Endothelial cell (in vitro differentiated cells): Measurements from ENCODE around the gene FAM20C. TPM values are rescaled to one million over a fixed set of nuclear protein-coding genes. Genes with fewer than 3 reads are reported as not detected.
"Not testable (repeated sequence)": the region's sequence is repeated elsewhere in the genome, so short reads cannot be mapped to it uniquely, and the experiment has no call there.

Experiments used
- DNase-seq: peaks from one replicate; pipeline ENCODE4 v3.0.0; 2021; ENCODE audit warnings: low spot score
- H3K27ac Mint-ChIP-seq: one replicate; pipeline ENCODE4 v1.8.0; 2021; ENCODE audit warnings: mixed read lengths, inconsistent platforms; ENCODE audit not compliant: unreplicated experiment
- H3K27me3 Mint-ChIP-seq: one replicate; pipeline ENCODE4 v1.8.0; 2021; ENCODE audit warnings: mild to moderate bottlenecking, moderate library complexity, mixed read lengths, inconsistent platforms; ENCODE audit not compliant: unreplicated experiment
- H3K36me3 Mint-ChIP-seq: one replicate; pipeline ENCODE4 v1.8.0; 2021; ENCODE audit warnings: mild to moderate bottlenecking, low read depth, mixed read lengths, inconsistent platforms; ENCODE audit not compliant: unreplicated experiment
- H3K4me1 Mint-ChIP-seq: one replicate; pipeline ENCODE4 v1.8.0; 2021; ENCODE audit warnings: mild to moderate bottlenecking, mixed read lengths, inconsistent platforms; ENCODE audit not compliant: unreplicated experiment
- H3K4me3 Mint-ChIP-seq: one replicate; pipeline ENCODE4 v1.8.0; 2021; ENCODE audit warnings: mild to moderate bottlenecking, mixed read lengths, inconsistent platforms; ENCODE audit not compliant: unreplicated experiment
- H3K9me3 Mint-ChIP-seq: one replicate; pipeline ENCODE4 v1.8.0; 2021; ENCODE audit warnings: mixed read lengths, inconsistent platforms; ENCODE audit not compliant: unreplicated experiment
- CTCF ChIP-seq: fragments of 200-600 bp; sonication (generic); IDR thresholded peaks from one replicate; pipeline ENCODE4 v1.5.0; 2021; ENCODE audit warnings: antibody characterized with exemption; ENCODE audit not compliant: unreplicated experiment
- total RNA-seq: library from RNA; stranded (reverse); fragmentation: NEBNext Ultra II Directional; extraction: Animal tissue kit (Norgen Biotek cat#: 25700); gene quantifications from one replicate; pipeline ENCODE4 v1.2.1, GENCODE V29; 2021; ENCODE audit not compliant: unreplicated experiment

Gene FAM20C
- total RNA-seq, 1 donor from 2014 or later = 3.1 TPM

- no peak overlapping the region for H3K4me3 Mint-ChIP-seq
- peaks cover 3% of the 10 kb centered on the region for H3K9me3 Mint-ChIP-seq
- no peak overlapping the region for H3K27ac Mint-ChIP-seq
- DNase-seq = no peak
- no peaks in the 10 kb centered on the region for H3K4me1 Mint-ChIP-seq
- no peak for TF ChIP-seq CTCF
- H3K36me3 Mint-ChIP-seq = peaks cover 2% of the 10 kb centered on the region
- H3K27me3 Mint-ChIP-seq = peaks cover 12% of the 10 kb centered on the region
Measured at GRCh38 chr7:293681-294439, 101.5 kb downstream of the FAM20C start.

DNA sequence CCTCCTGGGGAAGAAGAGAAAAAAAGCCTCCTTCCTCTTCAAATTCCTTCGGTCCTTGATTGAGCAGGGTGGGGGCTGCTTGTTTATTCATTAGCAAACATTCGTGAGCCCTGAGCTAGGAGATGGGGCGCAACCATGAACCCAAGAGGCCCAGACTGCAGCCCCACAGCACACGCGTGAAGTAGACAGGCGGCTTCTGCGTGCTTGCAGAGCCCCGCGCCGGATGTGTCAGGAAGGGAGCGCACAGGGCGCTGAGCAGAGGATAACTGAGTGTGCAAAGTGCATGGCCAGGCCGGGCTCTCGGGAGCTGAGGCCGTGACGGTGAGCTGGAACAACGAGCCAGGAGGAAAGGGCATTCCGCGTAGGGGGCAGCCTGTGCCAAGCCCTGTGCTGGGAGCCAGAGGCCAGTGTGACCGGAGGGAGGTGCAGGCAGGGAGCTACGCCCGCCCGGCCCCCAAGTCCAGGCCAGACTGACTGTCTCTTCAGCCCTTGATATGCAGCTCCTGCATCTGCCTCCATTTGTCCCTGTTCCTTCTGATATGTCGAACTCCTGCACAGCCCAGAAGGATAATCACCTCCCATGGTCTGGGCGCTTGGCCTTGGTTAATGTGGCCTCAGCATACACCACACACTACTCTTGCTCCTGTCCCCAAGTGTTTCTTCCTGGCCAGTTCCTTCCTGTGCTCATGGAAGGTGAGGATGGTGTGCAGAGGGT lies 102.2 kb downstream of the FAM20C start:
- Mint-ChIP-seq H3K4me1 (no peaks in the 10 kb centered on the region), H3K9me3 (no peaks in the 10 kb centered on the region), H3K27ac (no peak overlapping the region)

GRCh38 chr7:295155-296154 lies 103.1 kb downstream of the FAM20C start:
- DNase-seq = no peak
- peaks cover 12% of the 10 kb centered on the region for H3K27me3 Mint-ChIP-seq

More for the DNA sequence above, 102.2 kb downstream of the FAM20C start:
- Mint-ChIP-seq H3K27me3 (peaks cover 12% of the 10 kb centered on the region), H3K36me3 (no peaks in the 10 kb centered on the region), H3K4me3 (no peak overlapping the region)
- DNase-seq = no peak
- TF ChIP-seq CTCF = no peak

GRCh38 chr7:296373-296945 lies 104.1 kb downstream of the FAM20C start:
- Mint-ChIP-seq H3K9me3 (no peaks in the 10 kb centered on the region), H3K36me3 (no peaks in the 10 kb centered on the region), H3K27ac (no peak overlapping the region), H3K4me1 (no peaks in the 10 kb centered on the region), H3K27me3 (peaks cover 12% of the 10 kb centered on the region), H3K4me3 (no peak overlapping the region)
- no peak for DNase-seq
- TF ChIP-seq CTCF = no peak

More at GRCh38 chr7:295155-296154, 103.1 kb downstream of the FAM20C start:
- H3K4me1 Mint-ChIP-seq = no peaks in the 10 kb centered on the region
- TF ChIP-seq CTCF = no peak
- H3K36me3 Mint-ChIP-seq = no peaks in the 10 kb centered on the region
- H3K9me3 Mint-ChIP-seq = no peaks in the 10 kb centered on the region
- no peak overlapping the region for H3K27ac Mint-ChIP-seq
- no peak overlapping the region for H3K4me3 Mint-ChIP-seq

- not testable (repeated sequence) for H3K36me3 Mint-ChIP-seq, H3K27ac Mint-ChIP-seq, H3K4me3 Mint-ChIP-seq, H3K4me1 Mint-ChIP-seq, H3K9me3 Mint-ChIP-seq, DNase-seq
- H3K27me3 Mint-ChIP-seq = peaks cover 12% of the 10 kb centered on the region
Measured at GRCh38 chr7:297141-297540, 104.8 kb downstream of the FAM20C start.
